Measurements from ENCODE around the gene TMEM72.
"Not testable (repeated sequence)": the region's sequence is repeated elsewhere in the genome, so short reads cannot be mapped to it uniquely, and the experiment has no call there.

Gene TMEM72

GRCh38 chr10:44911081-44911540 is at the start of gene TMEM72:
Gene TMEM72 (plus strand): TSS chr10:44911337. CDS start chr10:44911513, 176 bp downstream.
- no peak for DNase-seq (ENCODE audit: low spot score)

GRCh38 chr10:44862006-44862751 is 49.0 kb upstream of the TMEM72 start:
- DNase-seq (ENCODE audit: low spot score), result no peak

GRCh38 chr10:44862924-44863323 is 48.2 kb upstream of the TMEM72 start:
- no peak for DNase-seq (ENCODE audit: low spot score)

- DNase-seq (ENCODE audit: low spot score), result peak; percentile 7
These were observed 47.6 kb upstream of the TMEM72 start for GRCh38 chr10:44863344-44864047.

- DNase-seq (ENCODE audit: low spot score), result peak; percentile 59
These were observed 47.1 kb upstream of the TMEM72 start for GRCh38 chr10:44864051-44864450.

- DNase-seq (ENCODE audit: low spot score), result peak; percentile 84
These were observed 46.4 kb upstream of the TMEM72 start for GRCh38 chr10:44864637-44865288.

GRCh38 chr10:44865289-44865671 is 45.9 kb upstream of the TMEM72 start:
- no peak for DNase-seq (ENCODE audit: low spot score)

GRCh38 chr10:44866367-44866766 is 44.8 kb upstream of the TMEM72 start:
- DNase-seq (ENCODE audit: low spot score), result not testable (repeated sequence)

GRCh38 chr10:44870031-44870430 is 41.1 kb upstream of the TMEM72 start:
- DNase-seq (ENCODE audit: low spot score), result no peak

GRCh38 chr10:44873160-44873559 is 38.0 kb upstream of the TMEM72 start:
- DNase-seq (ENCODE audit: low spot score), result no peak

GRCh38 chr10:44874166-44874565 is 37.0 kb upstream of the TMEM72 start:
- no peak for DNase-seq (ENCODE audit: low spot score)

GRCh38 chr10:44878706-44879530 is 32.2 kb upstream of the TMEM72 start:
- peak; percentile 93 for DNase-seq (ENCODE audit: low spot score)

GRCh38 chr10:44879531-44879899 is 31.6 kb upstream of the TMEM72 start:
- DNase-seq (ENCODE audit: low spot score), result no peak

GRCh38 chr10:44880090-44880715 is 30.9 kb upstream of the TMEM72 start:
- no peak for DNase-seq (ENCODE audit: low spot score)

GRCh38 chr10:44881649-44882048 is 29.5 kb upstream of the TMEM72 start:
- no peak for DNase-seq (ENCODE audit: low spot score)

- no peak for DNase-seq (ENCODE audit: low spot score)
These were observed 28.9 kb upstream of the TMEM72 start for GRCh38 chr10:44882166-44882720.

GRCh38 chr10:44883593-44884331 is 27.4 kb upstream of the TMEM72 start:
- no peak for DNase-seq (ENCODE audit: low spot score)

- no peak for DNase-seq (ENCODE audit: low spot score)
These were observed 25.4 kb upstream of the TMEM72 start for GRCh38 chr10:44885710-44886109.

GRCh38 chr10:44886966-44887365 is 24.2 kb upstream of the TMEM72 start:
- no peak for DNase-seq (ENCODE audit: low spot score)

- no peak for DNase-seq (ENCODE audit: low spot score)
These were observed 22.3 kb upstream of the TMEM72 start for GRCh38 chr10:44888886-44889285.

- no peak for DNase-seq (ENCODE audit: low spot score)
These were observed 21.3 kb upstream of the TMEM72 start for GRCh38 chr10:44889834-44890233.

Data from cerebellar cortex (tissue), 1 donor.